HPDE6-E6E7 (cell line): ENCODE data around the gene CTIF.

ENCODE experiments used
- DNase-seq: peaks from one replicate; pipeline ENCODE4 v3.0.0; 2011; ENCODE audit warnings: missing footprints; ENCODE audit errors: extremely low spot score

Gene CTIF

GRCh38 chr18:48751727-48752468, 213.1 kb downstream of the CTIF start:
- no peak for DNase-seq

GRCh38 chr18:48752478-48752877, 213.6 kb downstream of the CTIF start:
- DNase-seq = no peak

- no peak for DNase-seq
Measured at GRCh38 chr18:48752928-48753327, 214.1 kb downstream of the CTIF start.

GRCh38 chr18:48753691-48754090, 214.9 kb downstream of the CTIF start:
- no peak for DNase-seq

GRCh38 chr18:48754559-48754958, 215.7 kb downstream of the CTIF start:
- no peak for DNase-seq

GRCh38 chr18:48754993-48755473, 216.2 kb downstream of the CTIF start:
- no peak for DNase-seq

GRCh38 chr18:48756511-48757226, 217.8 kb downstream of the CTIF start:
- no peak for DNase-seq

- no peak for DNase-seq
Measured at GRCh38 chr18:48757367-48757766, 218.5 kb downstream of the CTIF start.

- no peak for DNase-seq
Measured at GRCh38 chr18:48757906-48758305, 219.1 kb downstream of the CTIF start.

GRCh38 chr18:48761582-48761981, 222.8 kb downstream of the CTIF start:
- no peak for DNase-seq

GRCh38 chr18:48762022-48762421, 223.2 kb downstream of the CTIF start:
- DNase-seq = no peak

- DNase-seq = no peak
Measured at GRCh38 chr18:48762836-48763718, 224.2 kb downstream of the CTIF start.

GRCh38 chr18:48763719-48764100, 224.9 kb downstream of the CTIF start:
- no peak for DNase-seq

GRCh38 chr18:48765053-48765452, 226.2 kb downstream of the CTIF start:
- DNase-seq = no peak

- DNase-seq = no peak
Measured at GRCh38 chr18:48766026-48766425, 227.2 kb downstream of the CTIF start.

GRCh38 chr18:48766487-48766886, 227.7 kb downstream of the CTIF start:
- DNase-seq = no peak

- no peak for DNase-seq
Measured at GRCh38 chr18:48767090-48767690, 228.4 kb downstream of the CTIF start.

- no peak for DNase-seq
Measured at GRCh38 chr18:48769006-48769636, 230.3 kb downstream of the CTIF start.

GRCh38 chr18:48770243-48770642, 231.4 kb downstream of the CTIF start:
- no peak for DNase-seq

GRCh38 chr18:48771641-48772375, 233.0 kb downstream of the CTIF start:
- DNase-seq = no peak

- no peak for DNase-seq
Measured at GRCh38 chr18:48772457-48772856, 233.6 kb downstream of the CTIF start.
